ENCODE measurements around the gene NSUN4. TPM values are rescaled to one million over a fixed set of nuclear protein-coding genes. Genes with fewer than 3 reads are reported as not detected.
"Not testable (repeated sequence)": the region's sequence is repeated elsewhere in the genome, so short reads cannot be mapped to it uniquely, and the experiment has no call there.

The NSUN4 gene
- total and polyA plus RNA-seq, 10 of the 15 experiments (the other 5 are each of a cell fraction or from before 2014, with no cell fraction given) = 22.1 to 80.2 (median 29.6) TPM

DNA sequence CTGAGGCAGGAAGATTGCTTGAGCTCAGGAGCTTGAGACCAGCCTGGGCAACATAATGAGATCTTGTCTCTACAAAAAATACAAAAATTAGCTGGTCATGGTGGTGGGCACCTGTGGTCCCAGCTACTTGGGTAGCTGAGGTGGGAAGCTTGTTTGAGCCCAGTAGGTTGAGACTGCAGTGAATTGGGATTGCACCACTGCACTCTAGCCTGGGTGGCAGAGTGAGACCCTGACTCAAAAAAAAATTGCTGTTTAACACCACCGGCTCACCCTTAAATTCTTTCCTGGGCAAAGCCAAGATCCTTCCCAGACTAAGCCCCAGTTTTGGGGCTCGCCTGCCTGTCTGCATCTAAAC, 6.6 kb upstream of the NSUN4 start (continued):
- TF ChIP-seq, protein P1, sequence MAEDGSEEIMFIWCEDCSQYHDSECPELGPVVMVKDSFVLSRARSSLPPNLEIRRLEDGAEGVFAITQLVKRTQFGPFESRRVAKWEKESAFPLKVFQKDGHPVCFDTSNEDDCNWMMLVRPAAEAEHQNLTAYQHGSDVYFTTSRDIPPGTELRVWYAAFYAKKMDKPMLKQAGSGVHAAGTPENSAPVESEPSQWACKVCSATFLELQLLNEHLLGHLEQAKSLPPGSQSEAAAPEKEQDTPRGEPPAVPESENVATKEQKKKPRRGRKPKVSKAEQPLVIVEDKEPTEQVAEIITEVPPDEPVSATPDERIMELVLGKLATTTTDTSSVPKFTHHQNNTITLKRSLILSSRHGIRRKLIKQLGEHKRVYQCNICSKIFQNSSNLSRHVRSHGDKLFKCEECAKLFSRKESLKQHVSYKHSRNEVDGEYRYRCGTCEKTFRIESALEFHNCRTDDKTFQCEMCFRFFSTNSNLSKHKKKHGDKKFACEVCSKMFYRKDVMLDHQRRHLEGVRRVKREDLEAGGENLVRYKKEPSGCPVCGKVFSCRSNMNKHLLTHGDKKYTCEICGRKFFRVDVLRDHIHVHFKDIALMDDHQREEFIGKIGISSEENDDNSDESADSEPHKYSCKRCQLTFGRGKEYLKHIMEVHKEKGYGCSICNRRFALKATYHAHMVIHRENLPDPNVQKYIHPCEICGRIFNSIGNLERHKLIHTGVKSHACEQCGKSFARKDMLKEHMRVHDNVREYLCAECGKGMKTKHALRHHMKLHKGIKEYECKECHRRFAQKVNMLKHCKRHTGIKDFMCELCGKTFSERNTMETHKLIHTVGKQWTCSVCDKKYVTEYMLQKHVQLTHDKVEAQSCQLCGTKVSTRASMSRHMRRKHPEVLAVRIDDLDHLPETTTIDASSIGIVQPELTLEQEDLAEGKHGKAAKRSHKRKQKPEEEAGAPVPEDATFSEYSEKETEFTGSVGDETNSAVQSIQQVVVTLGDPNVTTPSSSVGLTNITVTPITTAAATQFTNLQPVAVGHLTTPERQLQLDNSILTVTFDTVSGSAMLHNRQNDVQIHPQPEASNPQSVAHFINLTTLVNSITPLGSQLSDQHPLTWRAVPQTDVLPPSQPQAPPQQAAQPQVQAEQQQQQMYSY (CRISPR knock-in tag; IDR thresholded peaks at IDR 0.05) = no peak

DNA sequence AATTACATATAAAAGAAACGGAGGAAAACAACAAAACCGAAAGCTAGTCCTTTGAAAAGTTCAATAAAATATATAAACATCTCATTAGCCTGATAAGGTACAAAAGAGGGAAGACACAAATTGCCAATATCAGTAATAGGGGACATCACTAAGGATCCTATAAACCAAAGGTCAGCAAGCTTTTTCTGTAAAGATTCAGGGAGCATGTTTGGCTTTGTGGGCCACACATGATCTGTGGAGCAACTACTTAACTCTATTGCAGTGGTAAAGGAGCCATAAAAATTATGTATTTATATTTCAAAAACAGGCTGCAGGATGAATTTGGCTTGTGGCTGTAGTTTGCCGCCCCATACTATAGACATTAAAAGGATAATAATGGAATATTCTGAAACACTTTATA, 5.5 kb upstream of the NSUN4 start:
- H4K20me1 ChIP-seq (ENCODE audit: control insufficient read depth, insufficient read depth) = no peaks in the 10 kb centered on the region
- no peaks in the 10 kb centered on the region for H3K9me3 ChIP-seq (replicated peaks; ENCODE audit: control insufficient read depth, insufficient read depth, low read length)
- no peak overlapping the region for H3K27ac ChIP-seq (ENCODE audit: control insufficient read depth, insufficient read depth)
- ChIA-PET RAD21 (ENCODE audit: unreplicated experiment) (interaction anchor here (0.6 to 1.5 kb wide), 3 partner anchors 9 to 809 kb away, joined by 3 to 6 read pairs (median 3); no protein-coding TSS in a partner anchor), CTCF (interaction anchor here (2.8 to 6.2 kb wide), 2 partner anchors 10 to 29 kb away, joined by 56 to 267 read pairs; partner anchors contain the start of genes LRRC41, NSUN4 and UQCRH), SMC1A (ENCODE audit: uncharacterized antibody, unreplicated experiment) (interaction anchor here (0.9 to 4.0 kb wide), 3 partner anchors 11 to 192 kb away, joined by 3 to 141 read pairs (median 4); no protein-coding TSS in a partner anchor), POLR2A (no interaction called here)
- in situ Hi-C loops (cut with MboI) (no loop called here), intact Hi-C loops (cut with micrococcal nuclease; ENCODE audit: unreplicated experiment) (loop anchor here (10.0 kb wide), 1 partner anchor 200 kb away; the partner anchor contains the start of gene PIK3R3)
- H3K9ac ChIP-seq (ENCODE audit: control insufficient read depth, insufficient read depth, low read length) = no peak overlapping the region
- peaks cover 29% of the 10 kb centered on the region for H3K4me1 ChIP-seq (ENCODE audit: control insufficient read depth, insufficient read depth, low read length)
- H3K36me3 ChIP-seq (ENCODE audit: control insufficient read depth in 2 of 2, insufficient read depth in 2 of 2, low read length in 1 of 2) = no peaks in the 10 kb centered on the region
- H3K4me2 ChIP-seq (ENCODE audit: control insufficient read depth, insufficient read depth) = no peak overlapping the region
- H3K4me3 ChIP-seq = no peak overlapping the region
- peaks cover 34% of the 10 kb centered on the region for H3K79me2 ChIP-seq (ENCODE audit: control insufficient read depth, insufficient read depth, low read length)
- WGBS (ENCODE audit: insufficient coverage, insufficient replicate concordance, low lambda C conversion rate, missing lambda C conversion rate) = 98% methylated on average over 3 of the region's 3 CpGs
- TF ChIP-seq ZNF274 (IDR thresholded peaks at IDR 0.05; ENCODE audit: insufficient read depth, insufficient read length) (no peak), ZNF622 (IDR thresholded peaks at IDR 0.05) (no peak), CREM (IDR thresholded peaks at IDR 0.05; ENCODE audit: low read depth) (no peak), SUZ12 (IDR thresholded peaks at IDR 0.05; ENCODE audit: unreplicated experiment) (no peak), RELA (IDR thresholded peaks at IDR 0.05; ENCODE audit: borderline replicate concordance, partially characterized antibody) (no peak), CREB1 (IDR thresholded peaks at IDR 0.05; ENCODE audit: low read depth) (no peak)
- TF ChIP-seq, protein P2, sequence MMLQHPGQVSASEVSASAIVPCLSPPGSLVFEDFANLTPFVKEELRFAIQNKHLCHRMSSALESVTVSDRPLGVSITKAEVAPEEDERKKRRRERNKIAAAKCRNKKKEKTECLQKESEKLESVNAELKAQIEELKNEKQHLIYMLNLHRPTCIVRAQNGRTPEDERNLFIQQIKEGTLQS (IDR thresholded peaks at IDR 0.05; ENCODE audit: borderline replicate concordance, extremely low read depth, low read depth, low read length) = no peak
- no TSS peak for BruUV-seq (replicated peaks)
- no peak overlapping the region for H2AFZ ChIP-seq (ENCODE audit: control insufficient read depth, low read depth, low read length)
- DNase-seq (ENCODE audit: low read depth, low spot score) (no peak), ATAC-seq (no peak), FAIRE-seq (no peak)
- no peaks in the 10 kb centered on the region for H3K27me3 ChIP-seq (replicated peaks in 1 of 2; ENCODE audit: control insufficient read depth in 2 of 2, insufficient read depth in 2 of 2, low read length in 1 of 2)

DNA sequence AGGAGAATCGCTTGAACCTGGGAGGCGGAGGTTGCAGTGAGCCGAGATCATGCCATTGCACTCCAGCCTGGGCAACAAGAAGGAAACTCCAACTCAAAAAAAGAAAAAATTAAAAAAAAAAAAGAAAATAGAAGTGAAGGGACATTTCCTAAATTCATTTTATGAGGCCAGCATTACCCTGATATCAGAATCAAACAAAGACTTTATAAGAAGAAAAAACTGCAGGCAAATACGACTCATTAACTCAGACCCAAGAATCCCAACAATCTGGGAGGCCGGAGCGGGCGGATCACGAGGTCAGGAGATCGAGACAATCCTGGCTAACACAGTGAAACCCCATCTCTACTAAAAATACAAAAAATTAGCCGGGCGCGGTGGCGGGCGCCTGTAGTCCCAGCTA, 3.2 kb upstream of the NSUN4 start:
- H3K27ac ChIP-seq (ENCODE audit: control insufficient read depth, insufficient read depth); DNase-seq (ENCODE audit: low read depth, low spot score); H3K9me3 ChIP-seq (replicated peaks; ENCODE audit: control insufficient read depth, insufficient read depth, low read length); H3K27me3 ChIP-seq (replicated peaks in 1 of 2; ENCODE audit: control insufficient read depth in 2 of 2, insufficient read depth in 2 of 2, low read length in 1 of 2); CTCF ChIA-PET; H2AFZ ChIP-seq (ENCODE audit: control insufficient read depth, low read depth, low read length); RAD21 ChIA-PET (ENCODE audit: unreplicated experiment); H4K20me1 ChIP-seq (ENCODE audit: control insufficient read depth, insufficient read depth); SMC1A ChIA-PET (ENCODE audit: uncharacterized antibody, unreplicated experiment); H3K4me2 ChIP-seq (ENCODE audit: control insufficient read depth, insufficient read depth); ATAC-seq; H3K9ac ChIP-seq (ENCODE audit: control insufficient read depth, insufficient read depth, low read length); BruUV-seq (replicated peaks); FAIRE-seq; H3K4me3 ChIP-seq; in situ Hi-C loops (cut with MboI); H3K36me3 ChIP-seq (ENCODE audit: control insufficient read depth in 2 of 2, insufficient read depth in 2 of 2, low read length in 1 of 2): not testable (repeated sequence)
- Histone ChIP-seq H3K79me2 (ENCODE audit: control insufficient read depth, insufficient read depth, low read length) (peaks cover 39% of the 10 kb centered on the region), H3K4me1 (ENCODE audit: control insufficient read depth, insufficient read depth, low read length) (peaks cover 35% of the 10 kb centered on the region)
- 100% methylated on average over 9 of the region's 14 CpGs for WGBS (ENCODE audit: insufficient coverage, insufficient replicate concordance, low lambda C conversion rate, missing lambda C conversion rate)
- POLR2A ChIA-PET = interaction anchor here (0.6 to 1.0 kb wide), 2 partner anchors 10 to 91 kb away, joined by 3 read pairs; no protein-coding TSS in a partner anchor
- intact Hi-C loops (cut with micrococcal nuclease; ENCODE audit: unreplicated experiment) = loop anchor here (10.0 kb wide), 1 partner anchor 203 kb away; the partner anchor contains the start of gene PIK3R3

Measured in GM12878 (cell line).